GM20000 (cell line): ENCODE data around the gene ZNF772.

Source experiments
- DNase-seq: peaks from one replicate; pipeline ENCODE4 v3.0.0; 2012; ENCODE audit warnings: low spot score
- TF ChIP-seq, protein P1 (sequence below): IDR thresholded peaks from 2 replicates; pipeline ENCODE4 v1.5.1; 2012; ENCODE audit warnings: mild to moderate bottlenecking, control low read depth; ENCODE audit errors: extremely low read depth, missing control alignments

The ZNF772 gene

DNA sequence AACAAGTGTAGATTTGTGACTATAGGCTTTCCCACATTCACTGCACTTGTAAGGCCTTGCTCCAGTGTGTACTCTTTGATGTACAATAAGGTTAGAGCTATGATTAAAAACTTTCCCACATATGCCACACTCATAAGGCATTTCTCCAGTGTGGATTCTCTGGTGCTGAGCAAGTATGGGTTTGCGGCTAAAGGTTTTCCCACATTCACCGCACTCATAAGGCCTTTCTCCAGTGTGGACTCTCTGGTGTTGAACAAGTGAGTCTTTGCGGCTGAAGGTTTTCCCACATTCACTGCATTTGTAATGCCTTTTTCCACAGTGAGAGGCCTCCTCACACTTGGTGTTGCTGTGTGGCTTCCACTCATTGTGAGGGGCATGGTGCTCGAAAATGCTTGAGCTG is 3.7 kb downstream of the ZNF772 start:
- no peak for DNase-seq
- TF ChIP-seq, protein P1, sequence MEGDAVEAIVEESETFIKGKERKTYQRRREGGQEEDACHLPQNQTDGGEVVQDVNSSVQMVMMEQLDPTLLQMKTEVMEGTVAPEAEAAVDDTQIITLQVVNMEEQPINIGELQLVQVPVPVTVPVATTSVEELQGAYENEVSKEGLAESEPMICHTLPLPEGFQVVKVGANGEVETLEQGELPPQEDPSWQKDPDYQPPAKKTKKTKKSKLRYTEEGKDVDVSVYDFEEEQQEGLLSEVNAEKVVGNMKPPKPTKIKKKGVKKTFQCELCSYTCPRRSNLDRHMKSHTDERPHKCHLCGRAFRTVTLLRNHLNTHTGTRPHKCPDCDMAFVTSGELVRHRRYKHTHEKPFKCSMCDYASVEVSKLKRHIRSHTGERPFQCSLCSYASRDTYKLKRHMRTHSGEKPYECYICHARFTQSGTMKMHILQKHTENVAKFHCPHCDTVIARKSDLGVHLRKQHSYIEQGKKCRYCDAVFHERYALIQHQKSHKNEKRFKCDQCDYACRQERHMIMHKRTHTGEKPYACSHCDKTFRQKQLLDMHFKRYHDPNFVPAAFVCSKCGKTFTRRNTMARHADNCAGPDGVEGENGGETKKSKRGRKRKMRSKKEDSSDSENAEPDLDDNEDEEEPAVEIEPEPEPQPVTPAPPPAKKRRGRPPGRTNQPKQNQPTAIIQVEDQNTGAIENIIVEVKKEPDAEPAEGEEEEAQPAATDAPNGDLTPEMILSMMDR = no peak

DNA sequence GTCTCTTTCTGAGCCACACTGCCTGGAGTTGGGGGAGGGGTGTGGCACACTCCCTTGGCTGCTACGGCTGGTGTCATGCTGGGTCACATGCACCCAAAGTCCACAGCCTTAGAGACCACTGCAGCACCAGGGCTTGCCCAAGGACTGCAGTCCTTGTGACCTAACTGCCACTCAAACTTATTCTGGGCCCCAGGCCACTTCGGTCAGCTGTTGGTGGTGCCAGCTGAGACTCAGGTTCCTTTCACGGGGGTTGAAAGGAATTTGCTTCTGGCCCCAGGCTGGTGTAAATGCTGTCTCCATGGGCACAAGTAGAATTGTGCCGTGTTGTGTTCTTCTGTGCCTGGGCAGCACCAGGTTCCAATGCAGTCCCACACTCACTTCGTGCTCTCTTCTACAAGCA is 10.9 kb downstream of the ZNF772 start:
- TF ChIP-seq, protein P1 = no peak

DNA sequence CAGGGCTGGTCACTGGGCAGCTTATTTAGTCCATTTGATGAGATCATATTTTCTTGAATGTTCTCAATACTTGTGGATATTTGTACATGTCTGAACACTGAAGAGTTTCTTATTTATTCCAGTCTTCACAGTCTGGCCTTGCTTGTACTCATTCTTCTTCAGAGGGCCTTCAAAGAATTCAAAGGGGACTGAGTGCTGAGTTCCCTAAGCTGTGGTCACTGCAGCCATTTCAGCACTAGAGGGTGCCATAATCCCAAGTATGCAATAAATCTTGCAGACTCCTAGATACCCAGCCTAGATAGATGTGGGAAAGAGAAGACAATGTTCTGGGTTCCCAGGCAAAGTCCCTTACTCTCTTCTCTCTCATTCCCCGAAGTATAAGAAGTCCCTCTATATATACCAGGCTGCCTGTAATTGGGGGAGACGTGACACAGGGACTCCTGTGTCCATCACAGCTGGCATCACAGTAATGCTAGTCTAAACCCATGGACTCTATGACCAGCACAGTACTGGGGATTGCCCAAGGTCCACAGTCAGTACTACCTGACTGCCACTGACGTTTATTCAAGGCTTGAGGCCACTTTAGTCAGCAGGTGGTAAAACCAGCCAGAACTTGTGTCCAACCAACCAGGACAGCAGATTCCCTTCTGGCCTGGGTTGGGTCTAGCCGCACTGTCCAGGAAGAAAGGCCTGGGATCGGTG is 11.5 kb downstream of the ZNF772 start:
- TF ChIP-seq, protein P1 = peak; percentile 37
- peak; percentile 25 for DNase-seq

More for the DNA sequence above, 10.9 kb downstream of the ZNF772 start:
- no peak for DNase-seq

DNA sequence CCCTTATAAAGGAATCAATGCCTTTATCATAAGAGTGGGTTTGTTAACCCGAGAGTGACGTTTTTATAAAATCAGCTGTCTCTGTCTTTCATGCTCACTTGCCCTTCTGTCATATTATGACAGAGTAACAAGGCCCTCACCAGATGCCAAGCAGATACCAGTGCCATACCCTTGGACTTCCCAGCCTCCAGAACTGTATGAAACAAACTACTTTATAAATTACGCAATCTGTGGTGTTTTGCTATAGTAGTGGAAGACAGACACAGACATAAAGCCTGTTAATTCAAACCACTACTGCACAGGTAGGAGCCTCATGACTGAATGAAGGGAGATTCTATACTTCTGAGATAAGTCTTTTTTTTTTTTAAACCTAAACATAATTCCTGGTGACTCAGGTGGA is 25.1 kb downstream of the ZNF772 start:
- no peak for DNase-seq
- TF ChIP-seq, protein P1 = no peak

DNA sequence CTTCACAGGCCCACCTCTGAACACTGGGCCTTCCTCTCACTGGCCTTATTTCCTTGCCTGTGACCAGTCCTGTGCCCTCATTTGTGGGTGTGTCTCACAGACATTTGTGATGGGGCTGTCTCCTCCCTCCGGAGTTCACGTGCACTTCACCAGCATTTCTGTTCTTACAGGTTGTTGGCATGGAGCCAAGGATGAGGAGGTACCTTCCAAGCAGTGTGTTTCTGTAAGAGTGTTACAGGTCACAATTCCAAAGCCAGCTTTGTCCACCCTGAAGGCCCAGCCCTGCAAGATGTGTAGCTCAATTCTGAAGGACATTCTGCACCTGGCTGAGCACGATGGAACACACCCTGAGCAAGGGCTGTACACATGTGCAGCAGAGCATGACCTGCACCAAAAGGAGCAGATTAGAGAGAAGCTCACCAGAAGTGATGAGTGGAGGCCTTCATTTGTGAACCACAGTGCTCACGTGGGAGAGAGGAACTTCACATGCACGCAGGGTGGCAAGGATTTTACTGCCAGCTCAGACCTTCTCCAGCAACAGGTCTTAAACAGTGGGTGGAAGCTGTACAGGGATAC is 34.2 kb downstream of the ZNF772 start:
- TF ChIP-seq, protein P1 = no peak
- no peak for DNase-seq

DNA sequence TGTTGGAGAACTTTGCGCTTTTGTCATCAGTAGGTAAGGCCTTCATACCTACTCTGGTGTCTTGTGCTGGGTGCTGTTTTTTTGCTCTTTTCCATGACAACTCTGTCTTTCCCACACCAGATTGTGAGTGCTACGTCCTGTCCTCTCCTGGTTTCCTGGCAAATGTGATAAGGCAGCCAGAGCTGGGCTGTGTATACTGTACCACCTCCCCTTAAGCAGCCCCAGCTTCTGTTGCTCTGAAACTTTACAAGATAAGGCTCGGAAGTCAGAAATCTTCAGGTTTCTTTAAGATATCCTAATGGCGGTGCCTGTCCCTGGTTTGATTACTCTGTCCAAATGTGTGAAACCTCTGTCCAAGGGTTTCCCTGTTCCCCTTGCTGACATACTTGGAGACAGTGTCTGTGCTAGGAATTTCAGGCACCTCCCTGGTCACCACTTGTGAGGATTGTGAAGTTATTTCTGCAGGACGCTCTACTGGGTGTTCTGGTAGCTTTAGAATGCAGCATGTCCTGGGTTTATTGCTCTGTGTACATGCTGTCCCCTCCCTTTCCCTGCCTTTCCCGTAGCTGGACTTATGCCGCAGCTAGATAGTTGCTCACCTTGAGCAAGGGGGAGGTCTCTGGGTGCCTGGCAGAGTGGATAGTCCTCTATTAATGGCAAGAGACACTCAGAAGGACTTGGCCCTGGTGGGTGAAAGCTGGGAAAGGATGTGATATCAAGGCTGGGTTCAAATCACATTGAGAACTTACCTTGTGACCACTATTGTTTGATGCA is 35.2 kb downstream of the ZNF772 start:
- TF ChIP-seq, protein P1 = no peak
- DNase-seq = no peak

DNA sequence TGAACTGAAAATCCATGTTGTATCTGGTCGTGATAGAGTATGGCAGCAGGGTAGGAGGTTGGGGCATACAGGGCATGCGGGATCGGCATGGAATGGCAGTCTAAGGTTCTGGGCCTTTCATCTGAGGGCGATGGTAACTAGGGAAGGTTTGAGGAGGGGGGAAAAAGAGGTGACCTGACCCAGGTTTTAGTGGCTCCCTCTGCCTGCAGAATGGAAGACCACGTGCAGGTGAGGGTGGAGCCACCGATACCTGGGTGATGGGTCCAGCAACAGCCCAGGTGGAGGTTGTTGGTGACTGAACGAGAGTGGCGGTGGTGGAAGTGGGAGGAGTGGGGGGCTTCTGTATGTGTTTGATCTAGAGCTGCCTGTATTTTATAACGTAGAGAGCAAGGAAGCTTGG is 38.4 kb downstream of the ZNF772 start:
- DNase-seq = no peak
- TF ChIP-seq, protein P1 = no peak
